ENCODE measurements around the gene SHANK1.

DNA sequence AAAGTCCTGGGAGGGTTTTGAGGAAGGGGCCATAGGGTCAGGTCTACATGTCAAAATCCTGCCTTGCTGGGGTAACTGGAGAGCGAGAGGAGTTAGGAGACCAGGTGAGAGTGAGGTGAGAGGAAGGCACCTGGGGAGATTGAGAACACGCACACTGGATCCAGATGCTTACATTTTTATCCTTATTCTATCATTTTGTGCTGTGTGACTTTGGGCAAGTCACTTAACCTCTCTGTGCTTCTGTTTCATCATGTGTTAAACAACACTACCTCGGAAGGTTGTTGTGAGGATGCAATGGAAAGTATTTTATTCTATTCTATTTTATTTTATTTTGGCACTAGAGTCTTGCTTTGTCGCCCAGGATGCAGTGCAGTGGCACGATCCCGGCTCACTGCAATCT, 66.9 kb downstream of the SHANK1 start:
- TF ChIP-seq, protein P1, sequence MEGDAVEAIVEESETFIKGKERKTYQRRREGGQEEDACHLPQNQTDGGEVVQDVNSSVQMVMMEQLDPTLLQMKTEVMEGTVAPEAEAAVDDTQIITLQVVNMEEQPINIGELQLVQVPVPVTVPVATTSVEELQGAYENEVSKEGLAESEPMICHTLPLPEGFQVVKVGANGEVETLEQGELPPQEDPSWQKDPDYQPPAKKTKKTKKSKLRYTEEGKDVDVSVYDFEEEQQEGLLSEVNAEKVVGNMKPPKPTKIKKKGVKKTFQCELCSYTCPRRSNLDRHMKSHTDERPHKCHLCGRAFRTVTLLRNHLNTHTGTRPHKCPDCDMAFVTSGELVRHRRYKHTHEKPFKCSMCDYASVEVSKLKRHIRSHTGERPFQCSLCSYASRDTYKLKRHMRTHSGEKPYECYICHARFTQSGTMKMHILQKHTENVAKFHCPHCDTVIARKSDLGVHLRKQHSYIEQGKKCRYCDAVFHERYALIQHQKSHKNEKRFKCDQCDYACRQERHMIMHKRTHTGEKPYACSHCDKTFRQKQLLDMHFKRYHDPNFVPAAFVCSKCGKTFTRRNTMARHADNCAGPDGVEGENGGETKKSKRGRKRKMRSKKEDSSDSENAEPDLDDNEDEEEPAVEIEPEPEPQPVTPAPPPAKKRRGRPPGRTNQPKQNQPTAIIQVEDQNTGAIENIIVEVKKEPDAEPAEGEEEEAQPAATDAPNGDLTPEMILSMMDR (IDR thresholded peaks at IDR 0.05), result no peak
- no peak for TF ChIP-seq EZH2phosphoT487 (IDR thresholded peaks at IDR 0.05)
